Caki2 (cell line): ENCODE data around the gene OR5AR1. TPM values are rescaled to one million over a fixed set of nuclear protein-coding genes. Genes with fewer than 3 reads are reported as not detected.

ENCODE experiments used
- total RNA-seq: library from RNA; depleted of rRNA; stranded (reverse); fragments of >200 nt; shearing (Covaris generic); gene quantifications from 2 replicates; pipeline ENCODE4 v1.2.3, GENCODE V29; 2014; ENCODE audit warnings: low replicate concordance; rRNA removed

Gene OR5AR1
- total RNA-seq, 1 experiment from 2014 or later, result not detected

Other genes with a start within 250 kb of the OR5AR1 start
- gene OR5M3, start 190.3 kb upstream of the OR5AR1 start, total RNA-seq, result not detected in 2 replicates
- not detected in 2 replicates for gene OR5M8, start 172.3 kb upstream of the OR5AR1 start, total RNA-seq
- gene OR5M11, start 120.4 kb upstream of the OR5AR1 start, total RNA-seq, result not detected in 2 replicates
- not detected in 2 replicates for gene OR5M10, start 86.0 kb upstream of the OR5AR1 start, total RNA-seq
- not detected in 2 replicates for gene OR5M1, start 48.8 kb upstream of the OR5AR1 start, total RNA-seq
- gene OR5AP2, start 21.2 kb upstream of the OR5AR1 start, total RNA-seq, result not detected in 2 replicates
- not detected in 2 replicates for gene OR9G1, start 35.4 kb downstream of the OR5AR1 start, total RNA-seq
- gene OR9G4, start 85.0 kb downstream of the OR5AR1 start, total RNA-seq, result not detected in 2 replicates